GM10847 (cell line): Measurements from ENCODE around the gene NLK.

ENCODE experiments used
- POLR2A ChIP-seq: IDR thresholded peaks from 2 replicates; pipeline ENCODE4 v1.6.1; 2011; ENCODE audit not compliant: insufficient read length; ENCODE audit errors: extremely low read depth

The NLK gene

DNA sequence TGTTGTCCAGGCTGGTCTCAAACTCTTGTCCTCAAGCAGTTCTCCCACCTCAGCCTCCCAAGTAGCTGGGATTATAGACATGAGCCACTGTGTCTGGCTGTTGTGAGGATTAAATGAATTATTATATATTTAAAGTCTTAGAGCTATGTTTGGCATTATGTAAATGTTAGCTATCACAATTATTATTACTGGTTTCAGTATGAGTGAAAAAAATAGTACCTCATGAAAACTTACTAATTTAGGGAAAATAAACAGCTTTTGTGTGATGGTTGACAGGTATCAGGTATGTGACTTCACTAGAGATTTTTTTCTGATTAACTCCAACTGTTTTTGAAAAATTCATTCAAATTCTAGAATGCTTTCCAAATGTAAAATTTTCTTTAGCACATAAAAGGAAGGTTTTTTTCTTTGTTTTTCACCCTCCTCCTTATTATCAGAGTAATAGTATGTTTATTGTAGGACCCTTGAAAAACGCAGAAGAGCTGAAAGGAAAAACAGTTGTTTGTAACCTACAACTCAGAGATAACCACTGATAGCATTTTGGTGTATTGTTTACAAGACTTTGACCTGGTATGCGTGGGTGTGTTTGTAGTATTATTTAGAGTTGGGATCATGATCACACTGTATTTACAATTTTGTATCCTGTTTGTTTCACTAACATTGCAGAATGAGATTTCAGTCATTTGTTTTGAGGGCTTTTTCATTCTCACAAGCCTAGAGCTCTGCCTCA, 13.2 kb downstream of the NLK start:
- no peak for TF ChIP-seq POLR2A

DNA sequence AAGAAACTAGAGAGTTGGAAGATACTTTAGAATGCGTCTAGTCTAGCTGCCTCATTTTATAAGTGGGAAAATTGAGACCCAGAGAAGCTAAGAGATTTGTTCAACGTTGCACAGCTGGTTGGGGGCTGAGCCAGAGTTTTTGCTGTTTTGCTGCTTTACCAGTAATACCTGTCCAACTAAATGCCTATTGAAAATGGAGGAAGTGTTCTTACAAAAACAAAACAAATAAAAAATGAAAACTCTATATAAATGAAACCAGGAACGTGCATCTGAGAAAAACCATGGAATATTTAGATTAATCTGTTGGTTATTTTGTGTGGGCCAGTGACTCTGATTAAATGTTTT, 13.8 kb downstream of the NLK start:
- no peak for TF ChIP-seq POLR2A

DNA sequence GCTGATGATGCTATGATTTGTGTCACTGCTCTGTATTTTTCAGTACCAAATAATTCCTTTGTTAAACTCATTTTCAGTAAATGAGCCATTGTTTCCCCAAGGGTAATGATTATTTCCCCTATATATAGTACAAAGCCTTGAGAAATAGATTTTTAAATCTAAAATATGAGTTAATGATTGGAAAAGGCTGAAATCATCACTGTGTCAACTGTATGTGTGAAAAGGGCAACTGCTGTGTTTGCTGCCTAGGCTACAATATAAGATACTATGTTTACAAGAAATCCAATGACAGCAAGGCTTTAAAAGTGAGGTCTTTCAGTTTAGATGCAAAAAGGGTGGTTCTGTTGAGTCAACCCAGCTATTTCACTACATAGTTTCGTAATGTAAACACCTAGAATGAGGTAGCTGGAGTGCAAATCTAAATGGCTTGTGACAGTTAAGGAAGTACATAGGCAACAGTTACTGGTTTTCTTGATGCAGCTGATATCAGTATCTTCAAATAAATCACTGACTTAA, 15.3 kb downstream of the NLK start:
- TF ChIP-seq POLR2A = no peak

DNA sequence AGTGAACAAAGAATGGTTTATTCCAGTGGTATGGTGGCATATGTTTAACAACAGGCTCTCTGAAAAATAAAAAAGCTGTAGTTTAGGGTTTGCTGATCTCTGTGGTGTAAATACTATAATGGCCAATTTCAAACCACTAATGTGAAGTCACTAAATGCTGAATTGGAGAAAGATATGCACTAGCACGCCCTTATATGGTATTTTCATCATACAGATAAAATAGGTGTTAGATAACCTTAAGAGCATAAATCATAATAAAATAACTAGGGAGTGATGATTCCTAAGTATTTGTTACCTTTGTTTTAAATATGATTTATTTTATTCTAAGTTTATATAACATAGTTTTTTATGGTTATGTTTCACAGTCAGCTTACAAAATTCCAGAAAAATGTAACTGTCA, 17.2 kb downstream of the NLK start:
- TF ChIP-seq POLR2A = no peak

DNA sequence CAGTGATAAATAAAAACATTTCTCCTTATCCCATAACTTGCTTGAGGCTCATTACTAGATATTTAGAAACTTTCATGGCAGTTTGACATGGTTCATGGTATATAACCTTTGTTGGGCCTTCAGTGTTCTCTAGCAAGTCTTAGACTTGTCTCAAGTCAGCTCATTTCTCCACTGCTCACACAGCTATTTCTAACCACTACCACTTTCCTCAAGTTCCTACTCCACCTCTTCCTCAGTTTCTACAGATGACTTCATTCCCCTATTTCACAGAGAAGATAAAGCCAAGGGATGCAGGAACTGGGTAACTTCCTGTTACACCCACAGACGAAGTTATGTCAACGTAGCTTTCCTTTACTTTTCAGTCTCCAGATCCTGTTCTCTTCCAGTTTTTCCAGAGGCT, 23.2 kb downstream of the NLK start:
- TF ChIP-seq POLR2A = no peak

DNA sequence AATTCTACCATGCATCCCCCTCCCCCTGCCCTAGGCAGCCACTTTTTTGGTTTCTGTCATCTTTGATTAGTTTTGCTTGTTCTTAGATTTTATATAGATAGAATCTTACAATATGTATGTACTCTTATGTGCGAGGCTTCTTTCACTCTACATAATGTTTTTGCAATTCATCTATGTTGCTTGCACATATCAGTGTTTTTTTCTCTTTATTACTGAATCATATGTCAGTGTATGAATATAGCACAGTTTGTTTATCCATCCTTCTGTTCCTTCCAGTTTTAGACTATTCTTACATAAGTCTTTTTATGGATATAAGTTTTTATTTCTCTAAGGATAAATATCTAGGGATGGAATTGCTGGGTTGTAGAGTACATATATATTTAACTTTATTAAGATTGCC, 26.6 kb downstream of the NLK start:
- no peak for TF ChIP-seq POLR2A

DNA sequence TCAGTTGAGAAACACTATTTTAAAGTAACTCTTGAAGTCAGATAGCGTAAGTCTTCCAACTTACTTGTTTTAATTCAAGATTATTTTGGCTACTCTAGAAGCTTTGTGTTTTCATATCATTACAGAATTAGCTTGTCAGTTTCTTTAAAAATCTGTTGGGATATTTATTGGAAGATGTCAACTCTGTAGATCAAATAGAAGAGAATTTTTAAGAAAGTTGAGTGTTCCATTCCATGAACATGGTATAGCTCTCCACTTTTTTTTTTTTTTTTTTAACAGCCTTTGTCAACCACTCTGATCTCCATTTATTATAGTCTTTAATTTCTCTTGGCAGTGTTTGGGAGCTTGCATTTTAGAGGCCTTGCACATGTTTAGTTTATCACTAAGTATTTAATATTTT, 28.7 kb downstream of the NLK start:
- no peak for TF ChIP-seq POLR2A

DNA sequence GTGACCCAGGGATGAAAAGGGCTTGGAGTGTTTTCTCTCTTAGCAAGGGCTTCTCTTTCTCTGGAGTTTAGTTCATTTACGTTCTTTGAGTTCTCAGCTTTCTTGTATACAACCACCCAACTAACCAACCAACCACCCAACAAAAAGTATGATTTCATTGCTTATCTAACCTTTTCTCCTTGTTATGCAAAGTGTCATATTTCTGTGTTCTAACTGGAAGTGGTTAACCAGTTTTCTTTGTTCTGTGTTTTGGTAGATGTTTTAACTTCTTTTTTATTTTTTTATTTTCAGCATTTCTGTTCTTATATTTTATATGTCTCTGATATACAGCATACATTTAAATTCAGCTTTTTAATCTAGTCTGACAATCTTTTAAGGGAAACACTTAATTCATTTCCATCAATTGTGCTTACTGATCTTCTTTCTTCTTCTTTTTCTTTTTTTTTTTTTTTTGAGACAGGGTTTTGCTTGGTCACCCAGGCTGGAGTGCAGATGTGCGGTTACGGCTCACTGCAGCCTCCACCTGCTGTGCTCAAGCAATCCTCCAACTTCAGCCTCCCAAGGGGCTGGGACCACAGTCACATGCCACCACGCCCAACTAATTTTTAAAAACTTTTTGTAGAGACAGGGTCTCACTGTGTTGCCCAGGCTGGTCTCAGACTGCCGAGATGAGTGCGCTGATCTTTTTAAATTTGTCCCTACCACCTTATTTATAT, 29.6 kb downstream of the NLK start:
- no peak for TF ChIP-seq POLR2A

DNA sequence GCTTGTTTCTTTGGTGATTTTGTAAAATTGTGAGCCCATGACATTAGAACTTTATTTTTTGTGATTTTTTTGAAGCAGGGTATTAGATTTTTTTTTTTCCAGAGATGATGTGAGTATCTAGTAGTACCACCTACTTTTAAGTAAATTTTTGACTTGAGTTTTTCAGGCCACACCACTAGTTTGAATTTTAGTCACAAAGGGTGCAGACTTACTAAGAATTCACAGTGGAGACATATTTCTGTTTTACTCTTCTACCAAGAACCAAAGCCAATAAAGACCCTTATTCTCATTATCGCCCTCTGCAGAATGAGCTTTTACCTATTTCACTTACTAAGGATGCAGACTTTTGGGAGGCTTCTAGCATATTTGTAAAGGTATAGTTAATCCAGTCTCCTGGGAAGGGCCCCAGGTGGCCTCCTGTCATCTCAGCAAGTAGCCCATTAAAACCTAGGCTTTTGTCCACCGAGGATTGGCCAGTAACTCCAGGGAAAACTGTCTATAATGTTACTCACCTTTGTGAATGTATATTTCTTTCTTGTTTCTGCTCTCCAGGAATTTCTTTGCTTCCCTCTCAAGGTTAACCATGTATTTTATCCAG, 30.6 kb downstream of the NLK start:
- TF ChIP-seq POLR2A = no peak

DNA sequence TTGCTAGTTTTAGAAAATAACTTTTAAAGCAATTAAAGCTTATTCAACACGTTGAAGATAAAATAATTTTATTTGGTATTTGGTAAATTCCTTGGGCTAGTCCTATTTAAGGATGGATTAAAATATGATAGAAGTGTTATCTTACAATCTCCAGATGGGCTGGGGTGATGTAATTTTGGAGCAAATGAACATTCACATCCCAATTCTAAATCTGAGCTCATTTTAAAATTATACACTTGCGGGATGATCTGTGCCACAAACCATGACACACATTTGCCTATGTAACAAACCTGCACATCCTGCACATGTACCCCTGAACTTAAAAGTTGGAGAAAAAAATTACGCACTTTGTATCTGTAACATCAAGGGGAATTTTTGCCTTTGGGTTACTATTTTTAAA, 31.5 kb downstream of the NLK start:
- TF ChIP-seq POLR2A = no peak

DNA sequence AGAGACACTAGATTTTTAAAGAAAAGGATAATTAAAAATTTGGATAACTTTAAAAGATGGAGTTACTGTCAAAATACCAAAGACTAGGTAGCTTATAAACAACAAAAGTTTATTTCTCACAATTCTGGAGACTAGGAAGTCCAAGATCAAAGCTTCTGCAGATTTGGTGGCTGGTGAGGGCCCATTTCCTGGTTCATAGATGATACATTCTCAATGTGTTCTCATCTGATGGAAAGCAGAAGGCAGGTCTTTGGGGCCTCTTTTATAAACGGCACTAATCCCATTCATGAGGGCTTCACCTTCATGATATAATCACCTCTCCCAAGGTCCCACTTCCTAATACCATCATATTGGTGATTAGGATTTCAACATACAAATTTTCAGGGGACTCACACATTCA, 33.7 kb downstream of the NLK start:
- no peak for TF ChIP-seq POLR2A

DNA sequence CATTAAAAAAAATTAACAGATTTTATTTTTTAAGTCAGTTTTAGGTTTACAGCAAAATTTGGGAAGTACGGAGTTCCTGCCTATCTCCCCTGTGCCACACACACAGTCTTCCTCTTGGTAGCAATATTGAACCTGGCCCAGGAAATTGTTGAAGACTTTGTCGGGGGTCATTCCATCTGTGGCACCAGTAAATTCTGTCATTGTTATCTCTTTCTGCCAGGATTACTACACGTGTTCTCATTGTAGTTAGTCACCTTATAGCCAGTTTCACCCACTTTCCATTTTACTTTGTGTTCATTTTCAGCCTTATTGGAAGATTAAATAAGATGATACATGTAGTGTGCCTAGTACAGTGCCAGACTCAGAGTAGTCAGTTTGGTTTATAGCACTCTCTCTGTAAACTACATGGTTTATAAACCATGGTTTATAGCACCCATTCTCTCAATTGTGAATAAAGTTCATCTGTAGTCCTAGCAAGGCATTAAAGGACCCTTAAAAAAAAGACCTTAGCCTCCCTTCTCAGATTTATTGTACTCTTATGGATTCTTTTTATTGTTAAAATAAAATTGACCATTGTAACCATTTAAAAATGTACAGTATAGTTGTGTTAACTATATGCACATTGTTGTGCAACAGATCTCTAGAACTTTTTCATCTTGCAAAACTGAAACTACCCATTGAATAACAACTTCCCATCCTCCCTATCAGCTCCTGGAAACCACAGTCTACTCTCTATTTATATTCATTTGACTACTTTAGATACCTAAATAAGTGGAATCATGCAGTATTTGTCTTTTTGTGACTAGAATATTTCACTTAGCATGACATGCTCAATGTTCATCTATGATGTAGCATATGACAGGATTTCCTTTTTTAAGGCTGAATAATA, 36.1 kb downstream of the NLK start:
- TF ChIP-seq POLR2A = no peak

DNA sequence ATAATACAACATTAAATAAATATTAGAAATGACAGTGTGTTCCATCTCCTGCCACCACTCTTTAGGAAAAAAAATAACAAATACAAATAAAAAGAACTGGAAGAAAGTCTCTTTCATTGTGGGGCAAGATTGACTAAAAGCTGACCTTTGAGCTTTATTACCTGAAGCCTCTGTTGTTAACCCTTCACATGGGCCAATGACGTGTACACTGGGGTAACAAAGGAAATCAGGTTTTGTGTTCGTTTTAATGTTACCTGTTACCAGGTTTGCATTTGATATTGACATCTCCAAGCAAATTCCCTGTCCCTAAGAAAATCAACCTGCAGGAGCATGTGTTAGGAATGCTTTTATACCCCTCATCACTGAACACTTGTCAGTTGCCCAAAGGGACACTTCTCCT, 39.0 kb downstream of the NLK start:
- no peak for TF ChIP-seq POLR2A

DNA sequence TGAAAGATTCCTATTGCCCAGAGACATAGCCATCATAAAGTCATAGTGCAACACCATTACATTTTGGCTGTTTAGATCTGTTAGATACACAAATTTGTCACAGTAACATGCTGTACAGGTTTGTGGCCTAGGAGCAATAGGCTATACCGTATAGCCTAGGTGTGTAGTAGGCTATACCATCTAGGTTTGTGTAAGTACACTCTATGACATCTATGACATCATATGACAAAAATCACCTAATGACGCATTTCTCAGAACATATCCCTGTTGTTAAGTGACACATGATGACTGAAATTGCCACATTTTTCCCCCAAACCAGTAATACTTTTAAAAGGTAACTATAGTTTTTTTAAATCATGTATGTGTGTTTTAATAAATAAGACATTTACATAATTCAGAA, 43.3 kb downstream of the NLK start:
- TF ChIP-seq POLR2A = no peak

DNA sequence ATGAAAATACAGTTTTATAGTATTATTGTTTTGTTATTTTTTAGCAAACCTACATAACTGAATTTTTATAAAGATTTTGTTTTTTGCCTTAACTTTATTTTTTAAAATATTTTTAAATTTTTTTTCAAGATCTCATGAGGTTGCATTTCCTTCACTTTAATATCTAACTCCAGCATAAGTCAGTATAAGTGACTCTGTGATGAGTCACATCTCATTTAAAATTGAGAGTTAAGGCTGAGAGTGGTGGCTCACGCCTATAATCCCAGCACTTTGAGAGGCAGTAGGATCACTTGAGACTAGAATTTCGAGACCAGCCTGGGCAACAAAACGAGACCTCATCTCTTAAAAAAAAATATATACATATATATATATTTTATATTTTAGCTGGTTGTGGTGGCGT, 44.0 kb downstream of the NLK start:
- TF ChIP-seq POLR2A = no peak
